Measurements from ENCODE around the gene ZNF792.

- TF ChIP-seq FOXM1 (IDR thresholded peaks at IDR 0.05; ENCODE audit: borderline replicate concordance, low read depth) (no peak), RAD21 (IDR thresholded peaks at IDR 0.05; ENCODE audit: low read depth) (no peak), YY1 (IDR thresholded peaks at IDR 0.05; ENCODE audit: low read depth) (no peak), TAF1 (IDR thresholded peaks at IDR 0.05; ENCODE audit: low read depth) (no peak)
Observed at GRCh38 chr19:34979819-34980640, 16.0 kb upstream of the ZNF792 start.
